GM18508 (cell line): Measurements from ENCODE around the gene CENPX.

ENCODE experiments used
- ATAC-seq: cut with Tn5 transposase; IDR thresholded peaks from one replicate; pipeline ENCODE4 v1.9.1; 2021; ENCODE audit warnings: moderate number of reproducible peaks; ENCODE audit not compliant: insufficient read depth, unreplicated experiment

The CENPX gene

GRCh38 chr17:82001571-82002056 is 21.1 kb downstream of the CENPX start:
- ATAC-seq: no peak

GRCh38 chr17:82000803-82001570 is 21.7 kb downstream of the CENPX start:
- no peak for ATAC-seq

GRCh38 chr17:81999976-82000802 is 22.5 kb downstream of the CENPX start:
- ATAC-seq: no peak

- no peak for ATAC-seq
Observed at GRCh38 chr17:81999587-81999975, 23.1 kb downstream of the CENPX start.

GRCh38 chr17:81998691-81999438 is 23.8 kb downstream of the CENPX start:
- no peak for ATAC-seq

- ATAC-seq: no peak
Observed at GRCh38 chr17:81998212-81998611, 24.5 kb downstream of the CENPX start.

- no peak for ATAC-seq
Observed at GRCh38 chr17:81996757-81997441, 25.8 kb downstream of the CENPX start.

GRCh38 chr17:81996232-81996756 is 26.4 kb downstream of the CENPX start:
- ATAC-seq: no peak

- ATAC-seq: no peak
Observed at GRCh38 chr17:81995463-81996231, 27.0 kb downstream of the CENPX start.

- ATAC-seq: no peak
Observed at GRCh38 chr17:81994593-81995462, 27.9 kb downstream of the CENPX start.

GRCh38 chr17:81993729-81994592 is 28.7 kb downstream of the CENPX start:
- ATAC-seq: no peak

- ATAC-seq: no peak
Observed at GRCh38 chr17:81992306-81993102, 30.2 kb downstream of the CENPX start.

GRCh38 chr17:81991684-81992305 is 30.9 kb downstream of the CENPX start:
- ATAC-seq: no peak

GRCh38 chr17:81990836-81991683 is 31.6 kb downstream of the CENPX start:
- ATAC-seq: no peak

- no peak for ATAC-seq
Observed at GRCh38 chr17:81987161-81987770, 35.4 kb downstream of the CENPX start.
